ENCODE data around the gene TSPAN9.

- no peak for TF ChIP-seq CTCF (IDR thresholded peaks at IDR 0.05; ENCODE audit: insufficient read depth, low read depth, low read length)
- TF ChIP-seq EZH2 (IDR thresholded peaks at IDR 0.05; ENCODE audit: insufficient read depth, low read length) = no peak
Measured at GRCh38 chr12:3278681-3279414, 201.7 kb downstream of the TSPAN9 start.
